HG02588 (cell line): ENCODE results near the gene SLC26A11.

Experiments
- ATAC-seq: cut with Tn5 transposase; IDR thresholded peaks from one replicate; pipeline ENCODE4 v1.9.1; 2021; ENCODE audit warnings: mild to moderate bottlenecking, moderate library complexity; ENCODE audit not compliant: unreplicated experiment

The SLC26A11 gene

DNA sequence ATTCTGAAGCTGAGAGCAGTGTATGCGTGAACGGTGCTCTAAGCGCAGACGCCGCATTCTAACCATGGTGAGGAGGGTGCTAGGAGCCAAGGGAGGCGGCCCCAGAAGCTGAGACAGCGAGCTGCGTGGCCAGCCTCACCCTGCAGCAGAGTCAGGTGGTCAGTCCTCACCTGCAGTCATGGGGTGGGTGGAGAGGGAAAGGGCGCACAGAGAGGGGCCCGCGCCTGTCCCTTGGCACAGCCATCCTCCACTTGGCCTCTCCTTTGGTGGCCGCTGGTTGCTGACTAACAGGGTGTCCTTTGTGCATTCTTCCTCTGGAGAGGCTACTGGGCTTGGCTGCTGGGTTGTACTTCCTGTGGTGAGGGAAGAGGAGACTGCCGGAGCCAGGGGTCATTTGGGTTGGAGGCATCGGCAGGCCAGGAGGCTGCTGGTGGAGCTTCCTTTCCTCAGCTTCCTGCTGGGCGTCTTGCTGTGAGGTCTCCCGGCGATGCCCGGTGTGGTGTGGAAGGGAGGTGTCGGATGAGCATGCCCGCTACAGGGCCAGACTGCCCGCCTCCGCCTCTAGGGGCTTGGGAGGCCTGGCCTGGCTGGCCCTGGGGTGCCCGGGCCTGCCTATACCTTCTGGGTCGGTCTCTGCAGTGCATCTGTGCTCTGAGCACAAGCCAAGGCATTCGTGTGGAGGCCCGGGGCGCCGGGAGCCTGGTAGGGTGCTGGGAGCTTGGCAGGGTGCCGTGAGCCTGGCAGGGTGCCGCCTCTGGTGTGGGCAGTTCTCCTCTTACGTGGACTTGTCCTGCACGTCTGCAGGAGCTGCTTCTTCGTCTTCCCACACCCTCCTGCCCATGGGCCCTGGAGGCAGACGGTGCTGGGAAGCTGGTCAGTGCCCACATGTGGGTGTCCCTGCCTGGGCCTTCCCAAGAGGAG lies 57.8 kb downstream of the SLC26A11 start:
- ATAC-seq = no peak

DNA sequence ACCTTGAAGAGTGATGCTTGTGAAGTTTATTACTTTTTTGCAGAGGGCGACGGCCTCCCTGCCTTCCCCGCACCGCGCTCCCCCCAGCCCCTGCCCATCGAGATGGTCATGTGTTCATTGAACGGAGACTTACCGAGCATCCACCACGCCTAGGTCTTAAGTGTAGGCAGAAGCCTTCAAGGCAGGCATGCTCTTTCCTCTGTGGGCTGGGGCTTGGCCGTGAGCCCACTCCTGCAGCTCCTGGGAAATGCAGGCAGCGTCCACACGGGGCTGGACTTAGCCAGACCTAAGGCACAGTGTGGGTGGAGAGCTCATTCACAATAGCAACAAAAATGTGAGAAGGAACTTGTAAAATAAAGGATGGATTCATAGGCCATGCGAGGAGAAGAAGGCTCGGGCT lies 59.7 kb downstream of the SLC26A11 start:
- ATAC-seq = no peak

DNA sequence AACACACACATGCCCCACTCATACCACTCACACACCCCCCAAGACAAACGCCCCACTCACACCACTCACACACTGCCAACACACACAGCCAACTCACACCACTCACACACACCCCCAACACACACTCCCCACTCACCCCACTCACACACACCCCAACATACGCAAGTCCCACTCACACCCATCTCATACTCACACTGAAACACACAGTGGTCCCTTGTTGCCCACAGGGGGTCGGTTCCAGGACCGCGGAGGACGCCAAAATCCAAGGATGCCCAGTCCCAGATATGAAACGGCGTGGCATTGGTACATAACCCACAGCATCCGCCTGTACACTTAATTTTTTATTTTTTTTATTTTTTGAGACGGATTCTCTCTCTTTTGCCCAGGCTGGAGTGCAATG lies 61.3 kb downstream of the SLC26A11 start:
- ATAC-seq = no peak

DNA sequence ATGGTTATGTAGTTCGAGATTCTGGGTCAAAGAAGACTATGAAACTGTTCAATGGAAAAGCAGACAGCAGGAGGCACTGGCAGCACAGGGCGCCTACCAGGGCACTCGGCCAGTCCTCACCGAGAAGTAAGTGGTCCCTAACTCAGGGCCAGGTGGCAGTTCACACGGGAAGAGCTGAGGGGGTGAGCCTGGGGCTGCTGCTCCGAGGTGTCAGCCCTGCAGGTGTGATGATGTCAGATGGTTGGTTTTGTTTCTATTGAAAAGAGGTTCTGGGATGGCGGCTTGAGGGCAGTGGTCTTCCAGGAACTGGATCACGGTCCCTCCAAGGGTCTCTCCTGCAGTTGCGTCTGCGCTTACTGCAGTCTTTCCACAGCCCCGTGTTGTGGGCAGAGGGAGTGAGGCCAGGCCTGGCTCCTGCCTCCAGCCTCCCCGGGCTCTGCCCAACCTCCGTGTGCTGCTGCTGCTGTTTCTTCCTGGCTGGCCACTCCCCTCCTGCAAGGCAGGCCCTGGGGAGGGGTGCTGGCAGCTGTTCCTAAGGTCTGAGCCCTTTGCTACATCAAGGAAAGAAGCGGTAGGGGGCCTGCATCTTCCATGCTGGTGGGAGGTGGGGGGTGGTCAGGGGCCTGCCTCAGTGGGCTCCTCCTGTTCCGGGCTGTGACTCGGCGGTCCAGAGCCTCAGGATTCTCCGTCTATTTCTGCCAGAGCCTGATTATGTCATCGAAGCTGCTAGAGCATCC lies 63.1 kb downstream of the SLC26A11 start:
- ATAC-seq = no peak

DNA sequence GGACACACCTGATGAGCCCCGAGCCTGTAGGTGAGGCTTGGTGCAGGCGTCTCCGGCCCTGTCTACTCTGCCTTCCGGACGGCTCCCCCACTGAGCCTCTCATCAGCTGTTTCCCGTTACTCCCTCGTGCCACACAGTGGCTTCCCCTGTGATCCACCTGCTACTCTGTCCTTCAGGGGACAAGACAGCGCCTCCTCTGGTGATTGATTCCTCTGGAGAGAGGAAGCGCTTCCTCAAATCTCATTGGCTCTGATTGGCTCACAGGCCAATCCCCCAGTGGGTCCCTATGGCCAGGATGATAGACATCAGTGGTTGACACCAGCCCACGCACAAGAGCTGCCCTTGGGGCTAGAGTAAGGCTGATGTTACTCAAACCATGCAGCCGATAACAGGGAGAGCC lies 64.4 kb downstream of the SLC26A11 start:
- no peak for ATAC-seq

DNA sequence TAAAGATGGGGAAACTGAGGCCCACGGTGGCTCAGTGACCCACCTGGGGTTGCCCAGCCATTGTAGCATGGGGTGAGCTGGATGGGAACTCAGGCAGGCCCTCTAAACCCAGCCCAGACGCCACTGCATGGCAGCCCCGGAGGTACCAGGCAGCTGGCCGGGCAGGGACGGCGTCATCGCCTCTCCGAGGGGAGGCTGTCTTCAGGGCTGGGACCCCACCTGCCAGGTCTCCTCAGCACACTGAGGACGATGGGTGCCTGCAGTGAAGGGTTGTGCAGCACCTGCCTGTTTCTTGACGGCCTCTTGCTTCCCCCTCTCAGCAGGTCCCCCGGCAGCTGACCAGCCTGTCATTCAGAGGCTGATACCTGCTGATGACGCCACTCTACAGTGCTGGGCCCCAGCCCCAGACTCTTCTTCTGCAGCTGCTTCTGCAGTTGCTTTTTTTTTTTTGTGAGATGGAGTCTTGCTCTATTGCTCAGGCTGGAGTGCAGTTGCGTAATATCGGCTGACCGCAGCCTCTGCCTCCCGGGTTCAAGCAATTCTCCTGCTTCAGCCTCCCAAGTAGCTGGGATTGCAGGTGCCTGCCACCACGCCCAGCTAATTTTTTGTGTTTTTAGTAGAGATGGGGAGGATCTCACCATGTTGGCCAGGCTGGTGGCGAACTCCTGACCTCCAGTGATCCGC lies 65.2 kb downstream of the SLC26A11 start:
- no peak for ATAC-seq

DNA sequence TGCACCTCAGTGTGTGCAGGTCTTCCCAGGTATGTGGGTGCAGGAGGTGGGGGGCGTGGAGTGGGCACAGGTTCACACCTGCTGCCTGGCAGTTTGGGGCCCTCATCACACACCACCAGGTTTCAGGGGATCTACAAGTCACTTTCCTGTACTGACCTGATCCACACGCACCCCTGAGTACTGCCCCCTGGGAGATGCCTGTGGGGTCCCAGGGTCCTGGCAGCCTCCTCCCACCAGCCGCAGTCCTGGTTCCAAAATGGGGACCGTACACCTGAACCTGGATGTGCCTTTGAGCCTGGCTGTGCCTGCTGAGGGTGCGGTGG lies 66.4 kb downstream of the SLC26A11 start:
- no peak for ATAC-seq

DNA sequence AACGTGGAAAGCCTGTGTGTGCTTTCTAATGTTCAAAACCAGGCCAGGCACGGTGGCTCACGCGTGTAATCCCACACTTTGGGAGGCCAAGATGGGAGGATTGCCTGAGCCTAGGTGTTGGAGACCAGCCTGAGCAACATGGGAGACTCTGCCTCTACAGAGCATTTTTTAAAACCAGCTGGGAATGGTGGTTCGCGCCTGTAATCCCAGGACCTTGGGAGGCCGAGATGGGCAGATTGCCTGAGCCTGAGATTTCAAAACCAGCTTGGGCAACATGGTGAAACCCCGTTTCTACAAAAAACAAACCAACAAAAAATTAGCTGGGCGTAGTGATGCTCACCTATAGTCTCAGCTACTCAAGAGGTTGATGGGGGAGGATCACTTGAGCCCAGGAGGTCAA lies 66.8 kb downstream of the SLC26A11 start:
- ATAC-seq = no peak

DNA sequence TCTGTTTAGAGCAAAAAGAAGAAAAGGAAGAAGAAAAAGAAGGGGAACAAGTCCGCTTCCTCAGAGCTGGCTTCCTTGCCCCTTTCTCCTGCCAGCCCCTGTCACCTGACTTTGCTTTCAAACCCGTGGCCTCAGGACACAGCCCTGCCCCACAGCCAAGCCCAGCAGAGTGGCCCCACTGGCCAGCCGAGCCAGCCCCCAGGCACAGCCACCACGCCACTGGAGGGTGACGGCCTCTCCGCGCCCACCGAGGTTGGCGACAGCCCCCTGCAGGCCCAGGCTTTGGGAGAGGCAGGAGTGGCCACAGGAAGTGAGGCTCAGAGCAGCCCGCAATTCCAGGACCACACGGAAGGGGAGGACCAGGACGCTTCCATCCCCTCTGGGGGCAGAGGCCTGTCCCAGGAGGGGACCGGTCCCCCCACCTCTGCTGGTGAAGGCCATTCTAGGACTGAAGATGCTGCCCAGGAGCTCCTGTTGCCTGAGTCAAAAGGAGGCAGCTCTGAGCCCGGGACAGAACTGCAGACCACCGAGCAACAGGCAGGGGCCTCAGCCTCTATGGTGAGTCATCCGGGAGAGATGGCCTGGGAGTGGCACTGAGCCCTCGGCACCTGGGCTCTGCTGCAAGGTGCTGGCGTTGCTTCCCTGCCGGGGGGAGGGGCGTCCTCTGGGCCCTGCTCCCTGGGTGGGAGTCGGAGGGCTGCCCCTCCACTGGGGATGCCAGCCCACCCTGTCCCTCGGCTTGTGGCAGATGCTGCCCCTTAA lies 67.8 kb downstream of the SLC26A11 start:
- no peak for ATAC-seq

DNA sequence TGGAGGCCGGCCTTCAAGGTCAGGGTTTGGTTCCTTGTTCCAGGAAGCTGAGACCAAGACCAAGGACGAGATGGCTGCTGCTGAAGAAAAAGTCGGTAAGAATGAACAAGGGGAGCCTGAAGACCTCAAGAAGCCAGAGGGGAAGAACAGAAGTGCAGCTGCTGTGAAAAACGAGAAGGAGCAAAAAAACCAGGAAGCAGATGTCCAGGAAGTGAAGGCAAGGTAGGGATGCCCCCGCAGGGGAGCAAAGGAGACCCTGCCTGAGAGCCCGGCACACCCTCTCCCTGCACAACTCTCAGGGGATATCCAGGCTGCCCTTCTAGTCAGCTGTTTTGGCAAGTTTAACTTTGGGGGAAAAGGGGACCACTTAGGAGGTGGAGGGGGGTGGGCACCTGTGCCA lies 69.4 kb downstream of the SLC26A11 start:
- no peak for ATAC-seq

DNA sequence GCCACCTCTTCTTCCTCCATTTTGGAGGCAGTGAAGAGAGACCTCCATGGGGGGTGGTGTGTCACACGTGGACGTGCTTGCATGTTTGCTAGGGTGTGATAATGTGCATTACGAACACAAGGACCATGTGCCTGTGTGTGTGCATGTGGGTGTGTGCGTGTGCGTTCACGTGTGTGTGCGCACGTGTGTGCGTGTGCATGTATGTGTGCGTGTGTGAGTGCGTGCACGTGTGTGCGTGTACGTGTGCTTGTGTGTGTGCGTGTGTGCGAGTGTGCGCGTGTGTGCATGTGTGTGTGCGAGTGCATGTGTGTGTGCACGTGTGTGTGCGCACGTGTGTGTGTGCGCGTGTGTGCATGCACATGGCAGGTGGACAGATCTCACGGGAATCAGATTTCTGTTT lies 69.9 kb downstream of the SLC26A11 start:
- no peak for ATAC-seq

DNA sequence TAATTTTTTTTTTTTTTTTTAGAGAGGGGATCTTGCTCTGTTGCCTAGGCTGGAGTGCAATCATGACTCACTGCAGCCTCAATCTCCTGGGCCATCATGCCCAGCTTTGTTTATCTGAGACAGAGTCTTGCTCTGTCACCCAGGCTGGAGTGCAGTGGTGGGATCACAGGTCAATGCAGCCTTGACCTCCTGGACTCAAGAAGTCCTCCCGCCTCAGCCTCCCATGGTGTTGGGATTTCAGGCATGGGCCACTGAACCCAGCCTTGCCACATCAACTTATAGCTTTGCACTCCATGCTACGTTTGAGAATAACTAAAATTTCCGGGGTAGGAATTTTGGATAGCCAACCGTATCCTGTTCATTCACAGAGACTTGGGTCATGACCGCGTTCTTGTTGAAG lies 71.0 kb downstream of the SLC26A11 start:
- no peak for ATAC-seq

DNA sequence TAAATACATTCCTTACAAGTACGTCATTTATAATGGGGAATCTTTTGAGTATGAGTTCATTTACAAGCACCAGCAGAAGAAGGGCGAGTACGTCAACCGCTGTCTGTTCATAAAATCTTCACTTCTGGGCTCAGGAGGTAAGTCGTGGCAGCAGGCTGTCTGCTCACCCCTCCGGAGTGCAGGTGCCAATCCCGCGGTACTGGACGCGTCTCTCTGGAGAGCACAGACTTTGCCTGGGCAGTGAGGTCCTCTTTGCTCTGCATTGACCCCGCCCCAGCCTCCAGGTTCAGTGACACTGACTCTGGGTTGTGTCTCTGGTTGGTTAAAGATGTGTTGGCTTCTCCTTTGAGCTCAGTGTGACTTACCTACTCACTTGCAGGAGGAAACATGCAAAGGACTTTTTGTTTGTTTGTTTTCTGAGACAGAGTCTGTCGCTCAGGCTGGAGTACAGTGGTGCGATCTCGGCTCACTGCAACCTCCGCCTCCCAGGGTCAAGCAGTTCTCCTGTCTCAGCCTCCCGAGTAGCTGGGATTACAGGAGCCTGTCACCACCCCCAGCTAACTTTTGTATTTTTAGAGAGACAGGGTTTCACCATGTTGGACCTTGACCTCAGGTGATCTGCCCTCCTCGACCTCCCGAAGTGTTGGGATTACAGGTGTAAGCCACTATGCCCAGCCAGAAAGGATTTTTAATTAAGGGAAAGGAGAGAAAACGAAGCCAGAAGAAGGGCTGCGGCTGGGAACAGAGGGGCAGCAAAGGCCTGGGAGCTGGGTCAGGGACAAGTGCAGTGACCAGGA lies 71.7 kb downstream of the SLC26A11 start:
- no peak for ATAC-seq

DNA sequence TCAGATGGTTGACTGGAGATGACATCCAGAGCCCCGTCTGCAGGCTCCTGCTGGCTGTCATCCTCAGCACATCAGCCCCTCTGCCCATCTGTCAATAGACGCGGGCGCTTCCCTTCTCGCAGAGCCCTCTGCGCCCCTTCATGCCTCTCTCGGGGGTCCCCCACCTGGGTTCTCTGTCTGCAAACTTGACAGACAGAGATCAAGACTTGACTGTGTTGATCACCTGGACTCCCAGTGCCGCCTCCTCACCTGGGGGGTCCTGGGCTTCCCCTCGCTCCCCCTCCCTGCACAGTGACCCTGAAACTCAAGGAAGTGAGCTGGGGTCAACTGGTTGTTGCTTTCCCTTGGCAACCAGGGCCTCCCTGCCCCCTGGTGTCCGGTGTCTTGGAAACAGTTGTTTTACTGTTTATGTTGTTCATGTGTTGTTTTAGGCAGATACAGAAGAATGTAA lies 72.3 kb downstream of the SLC26A11 start:
- ATAC-seq = no peak

DNA sequence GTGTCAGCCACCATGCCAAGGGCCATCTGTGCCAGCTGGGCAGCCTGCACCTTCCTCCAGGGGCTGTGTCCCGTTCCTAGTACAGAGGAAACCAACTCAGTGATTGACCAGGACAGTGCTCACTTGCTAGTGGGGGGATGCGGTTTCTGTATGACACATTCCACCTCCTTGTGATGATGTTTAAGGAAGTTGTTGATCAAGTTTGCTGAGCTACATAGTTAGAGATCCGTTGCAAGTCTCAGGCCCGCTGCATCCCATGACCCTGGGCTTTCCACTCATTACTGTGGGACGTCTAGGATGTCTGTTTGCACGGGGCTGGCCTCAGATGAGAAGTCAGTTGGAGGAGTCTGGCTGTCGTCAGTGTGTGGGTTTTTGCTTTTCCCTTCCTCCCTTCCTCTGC lies 74.0 kb downstream of the SLC26A11 start:
- ATAC-seq = no peak

DNA sequence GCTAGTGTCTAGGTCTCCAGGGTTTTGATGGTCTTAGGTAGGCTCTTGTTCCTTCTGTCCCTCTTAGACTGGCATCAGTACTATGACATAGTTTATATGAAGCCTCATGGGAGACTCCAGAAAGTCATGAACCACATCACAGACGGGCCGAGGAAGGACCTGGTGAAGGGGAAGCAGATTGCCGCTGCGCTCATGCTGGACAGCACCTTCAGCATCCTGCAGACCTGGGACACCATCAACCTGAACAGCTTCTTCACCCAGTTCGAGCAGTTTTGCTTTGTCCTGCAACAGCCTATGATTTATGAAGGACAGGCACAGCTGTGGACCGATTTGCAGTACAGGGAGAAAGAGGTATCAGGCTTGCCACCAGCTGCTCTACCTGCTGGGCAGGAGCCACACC lies 74.4 kb downstream of the SLC26A11 start:
- no peak for ATAC-seq

DNA sequence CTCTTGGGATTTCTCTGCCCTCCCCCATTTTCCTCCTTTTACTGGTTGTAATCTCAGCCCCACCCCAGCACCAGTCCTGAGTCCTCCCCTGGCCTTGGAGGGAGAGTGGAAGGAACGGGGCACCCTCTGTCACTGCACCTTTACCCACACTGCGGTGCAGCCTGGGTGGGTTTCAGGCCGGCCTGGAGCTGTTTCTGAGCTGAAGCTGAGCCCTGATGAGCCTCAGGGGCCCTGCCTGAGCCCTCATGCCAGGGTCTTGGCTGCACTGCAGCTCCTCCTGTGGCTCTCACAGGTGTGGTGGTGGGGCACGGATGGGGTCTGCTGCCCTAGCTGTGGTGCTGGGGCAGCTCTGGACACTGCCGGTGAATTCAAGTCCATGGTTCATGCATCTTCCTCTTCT lies 74.9 kb downstream of the SLC26A11 start:
- no peak for ATAC-seq

DNA sequence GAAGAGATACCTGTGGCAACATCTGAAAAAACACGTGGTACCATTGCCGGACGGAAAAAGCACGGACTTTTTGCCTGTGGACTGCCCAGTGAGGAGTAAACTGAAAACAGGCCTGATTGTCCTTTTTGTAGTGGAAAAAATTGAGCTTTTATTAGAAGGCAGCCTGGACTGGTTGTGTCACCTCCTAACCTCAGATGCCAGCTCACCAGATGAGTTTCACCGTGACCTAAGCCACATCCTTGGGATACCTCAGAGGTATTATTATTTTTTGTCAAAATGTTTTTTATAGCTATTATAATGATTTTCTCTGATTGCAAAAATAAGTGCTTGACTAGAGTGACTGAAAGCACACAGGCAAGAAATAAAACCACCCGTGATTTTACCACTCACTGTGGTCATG lies 75.3 kb downstream of the SLC26A11 start:
- ATAC-seq = no peak

DNA sequence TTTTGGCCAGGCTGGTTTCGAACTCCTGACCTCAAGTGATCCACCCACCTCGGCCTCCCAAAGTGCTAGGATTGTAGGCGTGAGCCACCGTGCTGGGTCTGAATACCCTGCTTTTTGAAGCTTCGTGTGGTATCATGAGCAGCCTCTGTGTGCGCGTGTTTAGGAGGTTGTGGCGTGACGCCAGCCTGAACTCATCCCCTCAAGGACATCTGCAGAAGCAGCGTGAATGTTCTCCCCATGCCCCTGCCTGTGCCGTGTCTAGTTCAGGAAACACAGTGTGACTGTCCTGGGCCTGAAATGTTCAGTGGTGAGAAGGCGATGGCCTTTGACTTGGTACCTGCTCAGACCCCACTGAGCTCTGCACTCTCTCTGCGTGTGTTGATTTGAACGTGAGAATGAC lies 76.0 kb downstream of the SLC26A11 start:
- no peak for ATAC-seq

DNA sequence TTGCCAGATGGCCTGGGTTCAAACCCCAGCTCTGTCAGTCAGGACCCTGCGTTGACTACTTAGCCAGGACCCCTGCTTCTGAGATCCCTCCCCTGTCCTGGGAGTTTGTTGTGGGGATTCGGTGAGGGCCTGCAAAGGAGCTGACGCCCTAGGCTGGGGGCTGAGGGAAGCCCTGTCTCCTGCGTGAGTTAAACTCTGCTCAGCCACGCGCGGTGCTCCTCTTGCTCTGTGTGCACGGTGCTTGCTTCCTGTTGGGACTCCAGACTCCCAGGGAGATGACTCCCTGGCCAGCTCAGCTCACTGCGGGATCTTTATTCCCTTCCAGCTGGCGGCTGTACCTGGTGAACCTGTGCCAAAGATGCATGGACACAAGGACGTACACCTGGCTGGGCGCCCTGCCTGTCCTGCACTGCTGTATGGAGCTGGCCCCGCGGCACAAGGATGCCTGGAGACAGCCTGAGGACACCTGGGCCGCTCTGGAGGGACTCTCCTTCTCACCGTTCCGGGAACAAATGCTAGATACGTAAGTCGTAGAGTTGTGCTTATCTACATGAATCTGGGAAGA lies 77.9 kb downstream of the SLC26A11 start:
- no peak for ATAC-seq
